ENCODE measurements around the gene HEATR1.

- no peak for TF ChIP-seq POLR2A (IDR thresholded peaks at IDR 0.05)
- TF ChIP-seq, protein P1, sequence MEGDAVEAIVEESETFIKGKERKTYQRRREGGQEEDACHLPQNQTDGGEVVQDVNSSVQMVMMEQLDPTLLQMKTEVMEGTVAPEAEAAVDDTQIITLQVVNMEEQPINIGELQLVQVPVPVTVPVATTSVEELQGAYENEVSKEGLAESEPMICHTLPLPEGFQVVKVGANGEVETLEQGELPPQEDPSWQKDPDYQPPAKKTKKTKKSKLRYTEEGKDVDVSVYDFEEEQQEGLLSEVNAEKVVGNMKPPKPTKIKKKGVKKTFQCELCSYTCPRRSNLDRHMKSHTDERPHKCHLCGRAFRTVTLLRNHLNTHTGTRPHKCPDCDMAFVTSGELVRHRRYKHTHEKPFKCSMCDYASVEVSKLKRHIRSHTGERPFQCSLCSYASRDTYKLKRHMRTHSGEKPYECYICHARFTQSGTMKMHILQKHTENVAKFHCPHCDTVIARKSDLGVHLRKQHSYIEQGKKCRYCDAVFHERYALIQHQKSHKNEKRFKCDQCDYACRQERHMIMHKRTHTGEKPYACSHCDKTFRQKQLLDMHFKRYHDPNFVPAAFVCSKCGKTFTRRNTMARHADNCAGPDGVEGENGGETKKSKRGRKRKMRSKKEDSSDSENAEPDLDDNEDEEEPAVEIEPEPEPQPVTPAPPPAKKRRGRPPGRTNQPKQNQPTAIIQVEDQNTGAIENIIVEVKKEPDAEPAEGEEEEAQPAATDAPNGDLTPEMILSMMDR (IDR thresholded peaks at IDR 0.05): no peak
Measured at GRCh38 chr1:236612349-236612748, 8.0 kb upstream of the HEATR1 start.

Data from thyroid gland (tissue), 4 donors.